Stomach (tissue), 19 donors: ENCODE data around the gene SPTLC2. TPM values are rescaled to one million over a fixed set of nuclear protein-coding genes. Genes with fewer than 3 reads are reported as not detected.
"Not testable (repeated sequence)": the region's sequence is repeated elsewhere in the genome, so short reads cannot be mapped to it uniquely, and the experiment has no call there.

ENCODE experiments used
- DNase-seq, 2 donors: peaks; one replicate each; pipeline versions ENCODE4 v3.0.0 to v3.0.0-alpha.2; 2013 to 2019
- H3K27ac ChIP-seq, 5 donors: fragments of 200-600 bp in 4 of 5; sonication (generic) in 4 of 5; one replicate each; pipeline ENCODE4 v1.5.1; 2013 to 2019; ENCODE audit warnings: mild to moderate bottlenecking in 1 of 5, moderate library complexity in 1 of 5
- H3K27me3 ChIP-seq, 3 donors: fragments of 200-600 bp; sonication (generic); one replicate each; pipeline ENCODE4 v1.5.1; 2017 to 2019; ENCODE audit warnings: mixed run types in 1 of 3
- H3K36me3 ChIP-seq, 4 donors: fragments of 200-600 bp; sonication (generic); 1 replicate in 3 of 4; 2 replicates in 1 of 4; pipeline ENCODE4 v1.5.1; 2016 to 2019
- H3K4me1 ChIP-seq, 4 donors: fragments of 200-600 bp; sonication (generic); one replicate each; pipeline ENCODE4 v1.5.1; 2016 to 2019
- H3K4me3 ChIP-seq, 4 donors: fragments of 200-600 bp; sonication (generic) in 3 of 4; one replicate each; pipeline ENCODE4 v1.5.1; 2016 to 2019; ENCODE audit warnings: mild to moderate bottlenecking in 1 of 4
- H3K9me3 ChIP-seq, 4 donors: fragments of 200-600 bp; sonication (generic); one replicate each; pipeline ENCODE4 v1.5.1; 2016 to 2019
- CTCF ChIP-seq, 7 experiments: fragments of 450-650 bp in 4 of 7; fragments of 200-600 bp in 3 of 7; sonication (generic) in 3 of 7; IDR thresholded peaks; one replicate each; pipeline ENCODE4 v1.5.1; 2016 to 2019; ENCODE audit warnings: antibody characterized with exemption in 7 of 7, control low read depth in 2 of 7, mild to moderate bottlenecking in 1 of 7
- EP300 ChIP-seq: sonication (generic); formaldehyde crosslinking; IDR thresholded peaks from one replicate; pipeline ENCODE4 v1.6.1; 2017; ENCODE audit warnings: antibody characterized with exemption
- POLR2A ChIP-seq, 4 donors: fragments of 450-650 bp; IDR thresholded peaks; one replicate each; pipeline ENCODE4 v1.6.1; 2016; ENCODE audit warnings: antibody characterized with exemption in 4 of 4, control low read depth in 2 of 4, mild to moderate bottlenecking in 1 of 4, moderate library complexity in 1 of 4
- POLR2AphosphoS5 ChIP-seq, 3 donors: sonication (generic); formaldehyde crosslinking; IDR thresholded peaks; one replicate each; pipeline ENCODE4 v1.6.1; 2016; ENCODE audit warnings: antibody characterized with exemption in 3 of 3
- WGBS, 5 donors: extraction: QIAGEN DNeasy Blood & Tissue Kit in 3 of 5; methylation state at CpG; one replicate each; pipeline versions ENCODE4 v1.1.5 to v1.1.7; 2013 to 2018; 5-methylcytosine and 5-hydroxymethylcytosine counted together
- intact Hi-C: fragments of 100-400 bp; cut with DNase I; formaldehyde crosslinking; loops from one replicate; pipeline ENCODE4 v1.15.1; 2023; ENCODE audit warnings: low total_unique reads
- long read RNA-seq, 10 donors: transcript quantifications; one replicate each; lab custom pipeline, GENCODE V29; 2026
- polyA plus RNA-seq, 3 donors: library from polyadenylated mRNA; stranded (reverse); fragments of 200-250 nt; gene quantifications; one replicate each; pipeline ENCODE4 v1.2.3, GENCODE V29; 2013
- total RNA-seq, 5 donors: library from RNA; depleted of rRNA; stranded (reverse); fragments of >200 nt; gene quantifications; one replicate each; pipeline versions ENCODE4 v1.1.0 to v1.2.3, GENCODE V29; 2014 to 2016
- donor health status: healthy with polysubstance abuse.
- donor health status: Bipolar disorder and iron deficiency.
- donor health status: healthy.

Gene SPTLC2, protein sequence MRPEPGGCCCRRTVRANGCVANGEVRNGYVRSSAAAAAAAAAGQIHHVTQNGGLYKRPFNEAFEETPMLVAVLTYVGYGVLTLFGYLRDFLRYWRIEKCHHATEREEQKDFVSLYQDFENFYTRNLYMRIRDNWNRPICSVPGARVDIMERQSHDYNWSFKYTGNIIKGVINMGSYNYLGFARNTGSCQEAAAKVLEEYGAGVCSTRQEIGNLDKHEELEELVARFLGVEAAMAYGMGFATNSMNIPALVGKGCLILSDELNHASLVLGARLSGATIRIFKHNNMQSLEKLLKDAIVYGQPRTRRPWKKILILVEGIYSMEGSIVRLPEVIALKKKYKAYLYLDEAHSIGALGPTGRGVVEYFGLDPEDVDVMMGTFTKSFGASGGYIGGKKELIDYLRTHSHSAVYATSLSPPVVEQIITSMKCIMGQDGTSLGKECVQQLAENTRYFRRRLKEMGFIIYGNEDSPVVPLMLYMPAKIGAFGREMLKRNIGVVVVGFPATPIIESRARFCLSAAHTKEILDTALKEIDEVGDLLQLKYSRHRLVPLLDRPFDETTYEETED
- total RNA-seq (10 to 100 TPM in 4 of 5 donors, 1 to 10 TPM in 1; 9.3 to 97.5 (median 30.3) TPM), polyA plus RNA-seq (1 to 10 TPM; 3.4 to 7.6 (median 4.9) TPM)
- long read RNA-seq, donor 1, full-length matches to known transcripts, result 4 of 4 reads
- long read RNA-seq, donor 1, partial matches to known transcripts, result 0 of 4 reads
- long read RNA-seq, donor 1, other reads (novel, unspliced or antisense), result 0 of 4 reads
- long read RNA-seq, donor 2, full-length matches to known transcripts, result 3 of 3 reads
- long read RNA-seq, donor 2, partial matches to known transcripts, result 0 of 3 reads
- long read RNA-seq, donor 2, other reads (novel, unspliced or antisense), result 0 of 3 reads
- long read RNA-seq, donor 3, full-length matches to known transcripts, result 5 of 5 reads
- long read RNA-seq, donor 3, partial matches to known transcripts, result 0 of 5 reads
- long read RNA-seq, donor 3, other reads (novel, unspliced or antisense), result 0 of 5 reads
- long read RNA-seq, donor 4, result 0 reads
- long read RNA-seq, donor 5, full-length matches to known transcripts, result 10 of 10 reads
- long read RNA-seq, donor 5, partial matches to known transcripts, result 0 of 10 reads
- long read RNA-seq, donor 5, other reads (novel, unspliced or antisense), result 0 of 10 reads
- long read RNA-seq, donor 6, full-length matches to known transcripts, result 23 of 23 reads
- long read RNA-seq, donor 6, partial matches to known transcripts, result 0 of 23 reads
- long read RNA-seq, donor 6, other reads (novel, unspliced or antisense), result 0 of 23 reads
- long read RNA-seq, donor 7, full-length matches to known transcripts, result 6 of 6 reads
- long read RNA-seq, donor 7, partial matches to known transcripts, result 0 of 6 reads
- long read RNA-seq, donor 7, other reads (novel, unspliced or antisense), result 0 of 6 reads
- long read RNA-seq, donor 8, full-length matches to known transcripts, result 8 of 8 reads
- long read RNA-seq, donor 8, partial matches to known transcripts, result 0 of 8 reads
- long read RNA-seq, donor 8, other reads (novel, unspliced or antisense), result 0 of 8 reads
- long read RNA-seq, donor 9, full-length matches to known transcripts, result 5 of 5 reads
- long read RNA-seq, donor 9, partial matches to known transcripts, result 0 of 5 reads
- long read RNA-seq, donor 9, other reads (novel, unspliced or antisense), result 0 of 5 reads
- long read RNA-seq, donor 10, full-length matches to known transcripts, result 1 of 1 reads
- long read RNA-seq, donor 10, partial matches to known transcripts, result 0 of 1 reads
- long read RNA-seq, donor 10, other reads (novel, unspliced or antisense), result 0 of 1 reads

DNA sequence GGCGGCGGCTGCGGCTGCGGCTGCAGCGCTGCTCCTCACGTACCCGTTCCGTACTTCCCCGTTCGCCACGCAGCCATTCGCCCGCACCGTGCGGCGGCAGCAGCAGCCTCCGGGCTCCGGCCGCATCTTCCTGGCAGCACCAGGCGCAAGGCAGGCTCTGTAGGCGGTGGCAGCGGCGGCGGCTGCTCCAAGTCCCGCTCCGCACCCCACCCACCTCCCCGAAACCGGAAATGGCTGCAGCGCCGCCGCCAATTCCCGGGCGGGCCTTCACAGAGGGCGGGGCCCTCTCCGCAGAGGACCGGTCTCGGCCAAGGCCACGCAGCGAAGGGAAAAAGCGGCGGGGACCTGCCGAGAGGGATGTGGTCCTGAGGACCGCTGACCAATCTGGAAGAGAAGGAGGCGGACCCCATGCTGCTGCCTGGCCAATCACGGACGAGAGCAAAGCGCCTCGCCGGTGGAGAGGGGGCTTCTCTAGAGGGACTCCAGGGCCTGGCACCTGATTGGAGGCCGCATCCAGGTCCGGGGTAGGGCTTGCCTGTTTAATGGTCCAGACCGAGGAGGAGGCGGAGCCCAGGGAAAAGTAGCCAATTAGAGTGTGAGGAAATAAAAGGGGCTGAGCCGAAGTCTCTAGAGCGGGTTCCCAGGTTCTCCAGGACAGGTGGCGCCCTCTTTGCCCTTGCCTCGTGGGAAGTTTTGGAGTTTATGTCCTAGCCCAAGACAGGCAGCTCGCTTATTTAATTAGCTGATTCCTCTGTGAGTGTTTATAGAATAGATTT, at the start of gene SPTLC2:
SPTLC2 (minus strand) TSS at position 184 of the 776 bp plus-strand sequence; CDS start at position 126, 58 bp downstream.
- Histone ChIP-seq H3K36me3 (no peaks in the 10 kb centered on the region), H3K9me3 (no peaks in the 10 kb centered on the region), H3K27ac (peak within 1 kb of the TSS; percentile 88 to 96 (median 92)), H3K4me3 (peak within 1 kb of the TSS; percentile 86 to 95 (median 90)), H3K27me3 (no peaks in the 10 kb centered on the region), H3K4me1 (peaks cover 24 to 48% (median 34%) of the 10 kb centered on the region in 4 donors)
- intact Hi-C loops, result no loop called here
- TF ChIP-seq CTCF (IDR thresholded peaks at IDR 0.05), result no peak
- no peak for TF ChIP-seq EP300
- TF ChIP-seq POLR2AphosphoS5 (IDR thresholded peaks at IDR 0.05), result peak; percentile 52 to 90 (median 88)
- TF ChIP-seq POLR2A (IDR thresholded peaks at IDR 0.05), result peak in 2 of 4 donors; percentile 31 to 80
- 0 to 1% (median 1%) methylated on average over 27 to 58 of the region's 58 CpGs for WGBS, 5 donors
- DNase-seq, result peak; percentile 99

DNA sequence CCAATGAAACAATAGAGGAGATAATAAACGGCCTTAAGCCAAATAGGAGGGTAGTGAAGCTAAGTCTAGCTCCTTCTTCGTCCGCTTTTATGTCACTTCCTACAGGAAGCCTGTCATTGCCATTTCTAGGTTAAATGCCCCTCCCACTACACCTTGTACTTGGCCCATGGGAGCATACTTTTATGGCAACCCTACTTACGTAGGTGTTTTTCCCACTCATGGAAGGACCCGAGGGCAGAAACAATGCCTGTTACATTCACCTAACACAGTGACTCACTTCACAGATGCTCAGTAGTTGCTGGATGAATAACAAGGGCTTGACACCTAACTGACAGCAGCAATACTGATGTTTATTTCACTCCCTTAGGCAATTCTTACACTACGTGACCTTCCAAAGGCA, 46.9 kb upstream of the SPTLC2 start:
- no peak for DNase-seq
- no peak for TF ChIP-seq CTCF (IDR thresholded peaks at IDR 0.05)
- no peak for TF ChIP-seq POLR2A (IDR thresholded peaks at IDR 0.05)
- no peak for TF ChIP-seq POLR2AphosphoS5 (IDR thresholded peaks at IDR 0.05)
- no peak for TF ChIP-seq EP300
- Histone ChIP-seq H3K27me3 (no peaks in the 10 kb centered on the region), H3K9me3 (no peaks in the 10 kb centered on the region), H3K4me1 (peaks cover 0 to 9% (median 4%) of the 10 kb centered on the region in 4 donors), H3K27ac (no peak overlapping the region), H3K4me3 (no peak overlapping the region), H3K36me3 (no peaks in the 10 kb centered on the region)
- intact Hi-C loops, result no loop called here
- 62 to 75% (median 64%) methylated on average over 6 of the region's 6 CpGs for WGBS, 5 donors

DNA sequence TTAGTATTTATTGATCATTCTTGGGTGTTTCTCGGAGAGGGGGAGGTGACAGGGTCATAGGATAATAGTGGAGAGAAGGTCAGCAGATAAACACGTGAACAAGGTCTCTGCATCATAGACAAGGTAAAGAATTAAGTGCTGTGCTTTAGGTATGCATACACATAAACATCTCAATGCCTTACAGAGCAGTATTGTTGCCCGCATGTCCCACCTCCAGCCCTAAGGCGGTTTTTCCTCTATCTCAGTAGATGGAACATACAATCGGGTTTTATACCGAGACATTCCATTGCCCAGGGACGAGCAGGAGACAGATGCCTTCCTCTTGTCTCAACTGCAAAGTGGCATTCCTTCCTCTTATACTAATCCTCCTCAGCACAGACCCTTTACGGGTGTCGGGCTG, 45.1 kb upstream of the SPTLC2 start:
- peaks cover 0 to 14% (median 6%) of the 10 kb centered on the region in 4 donors for H3K4me1 ChIP-seq
- H3K9me3 ChIP-seq, H3K36me3 ChIP-seq, DNase-seq, H3K4me3 ChIP-seq, intact Hi-C loops, H3K27ac ChIP-seq, H3K27me3 ChIP-seq: not testable (repeated sequence)
- WGBS, 5 donors, result 52 to 74% (median 72%) methylated on average over 2 to 9 of the region's 9 CpGs
